ENCODE measurements around the gene LRRC3C.

DNA sequence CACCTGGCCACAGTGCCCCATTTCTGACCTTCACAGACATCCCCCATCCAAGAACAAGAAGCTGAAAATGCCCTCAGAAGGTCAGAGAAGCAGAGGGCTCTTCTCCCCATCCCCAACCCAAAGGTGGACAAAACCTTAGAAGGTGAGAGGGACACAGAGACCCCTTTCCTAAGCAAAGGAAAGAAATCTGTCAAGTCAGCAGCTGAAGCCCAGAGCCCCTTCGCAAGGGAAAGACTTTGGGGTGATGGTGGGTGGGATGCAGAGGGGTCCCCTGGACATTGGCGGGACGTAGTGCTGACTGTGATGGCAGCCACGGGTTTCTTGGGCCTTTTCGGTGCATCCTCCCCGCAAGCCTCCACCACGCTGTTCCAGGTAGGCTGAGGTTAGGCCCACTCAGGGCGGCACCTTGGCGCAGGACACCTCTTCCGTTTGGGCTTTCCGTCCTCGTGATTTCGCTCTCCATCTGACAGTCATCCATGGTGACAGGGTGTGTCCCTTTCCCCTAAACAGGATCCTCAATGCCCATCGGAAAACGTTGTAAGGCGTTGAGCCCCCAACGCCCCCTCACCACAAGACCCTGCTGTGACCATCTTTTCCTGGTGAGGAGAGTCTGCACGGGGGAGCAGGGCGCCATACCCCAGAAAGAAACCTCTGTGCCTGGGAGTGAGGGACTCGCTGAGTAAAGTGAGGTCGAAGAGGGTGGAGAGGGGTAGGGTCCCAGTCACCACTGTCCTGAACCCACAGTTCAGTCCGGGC lies 24.6 kb downstream of the LRRC3C start:
- TF ChIP-seq CTCF (IDR thresholded peaks at IDR 0.05): no peak
- TF ChIP-seq POLR2A (IDR thresholded peaks at IDR 0.05): no peak
